HG03520 (cell line): ENCODE measurements around the gene NKX3-2.

Source experiments
- ATAC-seq: cut with Tn5 transposase; IDR thresholded peaks from one replicate; pipeline ENCODE4 v1.9.1; 2021; ENCODE audit warnings: mild to moderate bottlenecking, moderate library complexity; ENCODE audit not compliant: unreplicated experiment

The NKX3-2 gene

DNA sequence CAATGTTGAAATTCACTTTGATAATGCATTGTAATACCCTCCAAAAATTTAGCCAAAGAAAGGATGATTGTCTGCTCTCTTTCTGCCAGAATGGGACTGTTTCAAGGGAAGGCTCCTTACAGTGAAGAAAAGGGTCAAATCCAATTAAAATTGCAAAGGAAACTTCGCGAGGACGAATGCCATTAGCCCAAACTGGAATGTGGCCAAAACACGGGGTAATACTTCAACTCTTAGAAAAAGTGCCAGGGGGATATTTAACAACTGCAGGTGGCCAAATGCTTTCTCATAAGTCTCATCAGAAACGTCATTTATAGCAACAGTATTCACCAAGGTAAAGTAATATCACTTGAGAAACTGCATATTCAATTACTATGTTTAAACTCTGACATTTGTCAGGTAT is 29.0 kb downstream of the NKX3-2 start:
- ATAC-seq = no peak

DNA sequence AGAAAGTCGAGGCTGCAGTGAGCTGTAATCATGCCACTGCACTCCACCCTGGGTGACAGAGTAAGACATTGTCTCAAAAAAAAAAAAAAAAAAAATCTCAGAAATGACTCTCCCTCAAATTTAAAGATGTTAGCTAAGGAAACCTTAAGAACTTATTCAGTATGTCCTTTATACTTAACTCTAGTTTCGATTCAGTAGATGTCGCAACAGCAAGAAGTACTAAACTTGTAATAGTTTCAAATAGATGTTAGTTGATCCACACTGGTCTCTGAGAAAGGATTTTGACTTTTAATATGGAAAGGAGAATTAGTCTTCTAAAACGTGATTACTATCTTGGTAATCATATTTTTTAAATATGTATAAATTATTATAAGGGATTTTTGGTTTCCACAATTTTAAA is 29.6 kb downstream of the NKX3-2 start:
- no peak for ATAC-seq

DNA sequence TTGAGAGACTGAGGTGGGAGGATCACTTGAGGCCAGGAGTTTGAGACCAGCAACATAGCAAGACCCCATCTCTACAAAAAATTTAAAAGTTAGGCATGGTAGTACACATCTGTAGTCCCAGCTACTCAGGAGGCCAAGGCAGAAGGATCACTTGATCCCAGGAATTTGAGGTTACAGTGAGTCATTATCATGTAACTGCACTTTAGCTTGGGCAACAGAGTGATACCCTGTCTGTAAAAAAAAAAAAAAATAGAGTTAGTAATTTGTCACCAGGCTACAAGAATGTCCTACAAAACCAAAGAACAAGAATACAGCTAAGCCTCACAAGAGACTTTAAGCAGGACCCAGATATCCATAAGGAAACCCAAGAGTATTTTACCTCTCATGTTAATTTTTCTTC is 33.2 kb downstream of the NKX3-2 start:
- ATAC-seq = no peak

DNA sequence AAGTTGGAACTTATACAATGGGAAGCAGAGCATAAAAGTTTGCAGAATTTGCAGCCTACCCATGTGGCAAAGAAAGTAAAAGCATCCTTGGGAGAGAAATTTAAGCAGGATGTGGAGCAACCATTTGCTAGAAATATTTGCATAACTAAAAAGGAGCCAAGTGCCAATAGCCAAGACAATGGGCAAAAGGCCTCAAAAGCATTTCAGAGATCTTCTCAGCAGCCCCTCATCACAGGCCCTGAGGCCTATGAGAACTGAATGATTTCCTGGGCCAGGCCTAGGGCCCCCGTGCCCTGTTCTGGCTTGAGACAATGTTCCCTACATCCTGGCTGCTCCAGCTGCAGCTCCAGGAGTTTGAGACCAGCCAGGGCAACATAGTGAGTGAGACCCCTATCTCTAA is 34.9 kb downstream of the NKX3-2 start:
- ATAC-seq = no peak

DNA sequence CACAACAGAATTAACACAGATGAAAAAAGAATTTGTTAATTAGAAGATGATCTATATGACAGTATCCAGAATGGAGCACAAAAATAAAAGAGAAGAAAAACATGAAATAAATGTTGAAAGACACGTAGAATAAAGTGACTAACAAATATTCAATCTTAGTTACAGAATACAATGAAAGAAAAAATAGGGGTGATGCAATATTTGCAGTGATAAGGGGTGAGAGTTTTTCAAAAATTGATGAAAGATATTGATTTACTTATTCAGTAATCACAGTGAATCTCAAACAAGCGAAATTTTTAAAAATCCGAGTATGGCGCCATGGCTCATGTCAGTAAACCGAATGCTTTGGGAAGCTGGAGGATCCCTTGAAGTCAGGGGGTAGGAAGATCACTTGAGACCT is 39.9 kb downstream of the NKX3-2 start:
- no peak for ATAC-seq

DNA sequence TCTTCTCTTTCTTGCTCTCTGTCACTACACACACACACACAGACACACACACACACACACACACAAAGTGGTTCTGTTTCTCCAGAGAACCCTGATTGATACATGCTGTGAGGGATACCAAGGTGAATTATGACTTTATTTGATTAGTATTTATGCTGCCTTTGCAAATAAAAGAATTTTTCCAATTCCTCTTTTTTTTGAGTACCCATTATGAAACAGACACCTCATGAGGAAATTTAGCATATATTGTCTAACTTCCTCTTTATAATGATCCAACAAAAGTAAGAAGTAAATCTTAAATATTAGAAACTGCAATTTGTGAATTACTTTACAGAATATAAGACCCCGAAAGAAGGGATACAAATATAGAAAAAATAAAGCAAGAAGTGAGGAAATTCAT is 45.8 kb downstream of the NKX3-2 start:
- no peak for ATAC-seq

DNA sequence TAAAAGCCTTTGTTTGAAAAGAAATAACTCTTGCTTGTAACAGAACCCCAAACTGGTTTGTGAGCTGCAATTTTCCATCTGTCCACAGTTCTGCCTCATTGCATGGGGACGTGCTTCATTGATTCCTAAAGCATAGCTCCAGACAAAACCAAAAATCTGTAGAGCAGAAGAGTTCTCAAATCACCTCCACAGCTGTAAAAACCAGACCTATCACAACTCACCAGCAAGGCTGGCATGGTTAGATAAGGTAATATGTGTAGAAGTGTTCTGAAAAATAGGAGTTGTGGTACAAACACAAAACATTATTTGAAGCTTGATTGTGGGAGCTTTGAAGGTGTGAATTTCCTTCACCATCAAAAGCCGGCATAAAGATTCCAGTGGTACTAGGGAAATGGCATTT is 47.7 kb downstream of the NKX3-2 start:
- ATAC-seq = no peak

DNA sequence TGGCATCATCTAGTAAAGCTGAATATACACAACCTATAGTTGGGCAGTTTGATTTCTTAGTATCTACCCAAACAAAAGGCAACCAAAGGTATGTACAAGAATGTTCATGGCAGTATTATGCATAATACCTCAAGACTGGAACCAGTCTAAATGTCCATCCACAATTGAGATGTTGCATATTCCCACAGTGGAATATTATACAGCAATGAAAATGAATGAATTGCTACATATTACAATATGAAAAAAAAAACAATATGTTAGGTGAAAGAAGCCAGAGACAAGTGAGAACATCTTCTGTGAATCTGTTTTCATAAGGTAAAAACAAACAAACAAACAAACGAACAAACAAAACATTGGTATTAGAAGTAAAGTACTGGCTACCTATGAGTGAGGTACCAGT is 48.6 kb downstream of the NKX3-2 start:
- no peak for ATAC-seq

DNA sequence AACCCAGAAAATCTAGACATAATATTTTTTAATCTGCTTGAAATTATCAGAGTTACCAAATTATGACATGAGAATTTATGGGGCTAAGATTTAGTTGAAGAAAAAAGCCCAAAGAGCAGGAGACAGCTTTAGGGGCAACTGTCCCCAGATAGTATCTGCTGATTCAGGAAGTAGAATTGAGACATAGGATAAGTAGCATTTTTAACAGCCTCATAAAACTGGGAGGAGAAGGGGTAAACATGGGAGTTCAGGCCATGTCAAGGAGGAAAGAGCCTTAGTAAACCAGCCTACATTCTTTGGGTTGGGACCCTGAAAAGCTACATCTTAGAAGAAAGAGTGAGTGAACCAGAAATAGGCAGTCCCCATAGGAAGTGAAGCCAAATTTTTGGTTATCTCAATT is 50.5 kb downstream of the NKX3-2 start:
- ATAC-seq = no peak

DNA sequence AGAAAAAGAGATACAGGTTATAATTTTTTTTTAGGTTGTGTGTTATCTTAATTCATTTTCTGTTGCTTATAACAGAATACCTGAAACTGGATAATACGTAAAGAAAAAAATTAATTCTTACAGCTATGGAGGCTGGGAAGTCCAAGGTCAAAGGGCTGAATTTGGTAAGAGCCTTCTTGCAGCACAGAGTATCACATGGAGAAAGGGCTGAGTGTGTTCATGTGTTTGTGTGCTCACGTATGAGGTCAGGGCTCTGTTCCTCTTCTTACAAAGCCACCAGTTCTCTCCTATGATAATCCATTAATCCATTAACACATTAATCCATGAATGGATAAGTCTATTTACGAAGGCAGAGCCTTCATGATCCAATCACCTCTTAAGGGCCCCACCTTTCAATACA is 51.6 kb downstream of the NKX3-2 start:
- no peak for ATAC-seq
